ENCODE measurements around the gene PIANP. TPM values are rescaled to one million over a fixed set of nuclear protein-coding genes. Genes with fewer than 3 reads are reported as not detected.
"Not testable (repeated sequence)": the region's sequence is repeated elsewhere in the genome, so short reads cannot be mapped to it uniquely, and the experiment has no call there.

Gene PIANP
- total RNA-seq, 1 donor from 2014 or later: 0.18 TPM

DNA sequence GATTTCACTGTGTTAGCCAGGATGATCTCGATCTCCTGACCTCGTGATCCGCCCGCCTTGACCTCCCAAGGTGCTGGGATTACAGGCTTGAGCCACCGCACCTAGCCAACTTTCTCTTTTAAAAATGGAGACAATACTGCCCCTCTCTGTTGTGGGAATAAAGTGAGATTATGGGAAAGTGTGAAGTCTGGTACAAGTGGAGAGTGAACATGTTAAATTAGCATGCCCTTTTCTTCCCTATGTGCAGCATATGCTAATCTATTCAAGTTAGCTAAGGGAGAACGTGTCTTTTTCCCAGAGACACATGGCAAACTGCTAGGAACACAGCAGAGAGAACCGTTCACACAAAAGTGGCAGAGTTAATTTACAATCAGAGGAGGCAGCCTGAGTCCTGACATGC, 24.7 kb upstream of the PIANP start:
- peaks cover 11% of the 10 kb centered on the region for H3K4me1 ChIP-seq
- no peaks in the 10 kb centered on the region for H3K9me3 ChIP-seq
- H3K36me3 ChIP-seq: peaks cover 35% of the 10 kb centered on the region
- TF ChIP-seq, protein P1, sequence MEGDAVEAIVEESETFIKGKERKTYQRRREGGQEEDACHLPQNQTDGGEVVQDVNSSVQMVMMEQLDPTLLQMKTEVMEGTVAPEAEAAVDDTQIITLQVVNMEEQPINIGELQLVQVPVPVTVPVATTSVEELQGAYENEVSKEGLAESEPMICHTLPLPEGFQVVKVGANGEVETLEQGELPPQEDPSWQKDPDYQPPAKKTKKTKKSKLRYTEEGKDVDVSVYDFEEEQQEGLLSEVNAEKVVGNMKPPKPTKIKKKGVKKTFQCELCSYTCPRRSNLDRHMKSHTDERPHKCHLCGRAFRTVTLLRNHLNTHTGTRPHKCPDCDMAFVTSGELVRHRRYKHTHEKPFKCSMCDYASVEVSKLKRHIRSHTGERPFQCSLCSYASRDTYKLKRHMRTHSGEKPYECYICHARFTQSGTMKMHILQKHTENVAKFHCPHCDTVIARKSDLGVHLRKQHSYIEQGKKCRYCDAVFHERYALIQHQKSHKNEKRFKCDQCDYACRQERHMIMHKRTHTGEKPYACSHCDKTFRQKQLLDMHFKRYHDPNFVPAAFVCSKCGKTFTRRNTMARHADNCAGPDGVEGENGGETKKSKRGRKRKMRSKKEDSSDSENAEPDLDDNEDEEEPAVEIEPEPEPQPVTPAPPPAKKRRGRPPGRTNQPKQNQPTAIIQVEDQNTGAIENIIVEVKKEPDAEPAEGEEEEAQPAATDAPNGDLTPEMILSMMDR (IDR thresholded peaks at IDR 0.05): no peak
- no peak overlapping the region for H3K27ac ChIP-seq
- DNase-seq: no peak
- no peaks in the 10 kb centered on the region for H3K27me3 ChIP-seq (ENCODE audit: low read depth)
- no peak for ATAC-seq
- intact Hi-C loops (cut with DNase I): no loop called here
- no peak overlapping the region for H3K4me3 ChIP-seq

DNA sequence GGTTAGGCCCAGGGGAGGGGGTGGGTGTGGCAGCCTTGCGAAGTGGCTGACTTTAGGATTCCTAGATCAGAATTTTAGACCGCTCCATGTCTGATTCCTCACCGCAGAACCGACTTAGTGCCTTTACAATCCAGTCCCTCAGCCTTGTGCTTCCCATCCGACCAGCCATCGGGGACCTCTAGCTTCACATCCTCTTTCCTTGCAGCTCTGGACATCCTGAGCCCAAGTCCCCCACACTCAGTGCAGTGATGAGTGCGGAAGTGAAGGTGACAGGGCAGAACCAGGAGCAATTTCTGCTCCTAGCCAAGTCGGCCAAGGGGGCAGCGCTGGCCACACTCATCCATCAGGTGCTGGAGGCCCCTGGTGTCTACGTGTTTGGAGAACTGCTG, 23.8 kb upstream of the PIANP start:
- Histone ChIP-seq H3K27ac (peak overlapping the region; percentile 91), H3K4me1 (peaks cover 11% of the 10 kb centered on the region), H3K27me3 (ENCODE audit: low read depth) (no peaks in the 10 kb centered on the region), H3K9me3 (no peaks in the 10 kb centered on the region), H3K36me3 (peaks cover 25% of the 10 kb centered on the region), H3K4me3 (peak overlapping the region; percentile 70)
- TF ChIP-seq, protein P1 (IDR thresholded peaks at IDR 0.05): no peak
- DNase-seq (peak; percentile 53), ATAC-seq (peak; percentile 32 to 37)
- intact Hi-C loops (cut with DNase I): no loop called here

DNA sequence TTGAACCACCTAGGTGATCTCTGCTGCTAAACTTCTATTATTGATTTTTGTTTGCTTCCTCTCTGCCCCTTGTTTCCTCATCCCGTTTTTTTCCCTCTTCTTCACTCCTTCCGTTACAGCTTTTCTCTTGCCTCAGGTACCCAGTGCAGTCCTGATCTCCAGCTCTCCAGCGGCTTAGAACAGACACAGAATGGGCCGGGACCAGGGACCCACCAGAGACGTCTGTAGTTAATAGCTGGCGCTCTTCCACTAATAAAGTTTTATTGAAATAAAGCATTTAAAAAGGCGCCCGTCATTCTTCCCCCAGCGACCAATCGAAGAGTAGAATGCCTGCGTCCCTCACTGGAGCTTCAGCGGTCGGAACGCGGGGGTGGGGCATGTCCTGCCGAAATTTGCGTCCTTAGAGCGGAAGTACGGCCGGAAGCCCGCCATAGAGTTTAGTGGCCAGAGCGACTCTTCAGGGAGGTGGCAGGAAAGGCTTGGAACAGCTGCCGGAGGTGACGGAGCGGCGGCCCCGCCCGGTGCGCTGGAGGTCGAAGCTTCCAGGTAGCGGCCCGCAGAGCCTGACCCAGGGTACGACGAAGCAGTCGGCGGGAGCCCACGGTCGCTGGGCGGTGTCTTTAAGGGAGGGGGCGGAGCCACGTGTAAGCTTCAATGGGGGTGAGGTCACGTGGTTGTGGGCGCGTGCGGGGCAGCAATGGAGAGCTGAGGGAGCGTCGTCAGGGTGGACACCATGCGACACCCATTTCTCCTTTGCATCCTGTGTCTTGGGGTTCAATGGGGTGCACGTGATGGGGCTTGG, 23.2 kb upstream of the PIANP start, which contains the start of gene COPS7A:
COPS7A (plus strand) TSS at position 440 of the 802 bp plus-strand sequence. CDS start 611 bp downstream, outside the sequence.
- intact Hi-C loops (cut with DNase I): no loop called here

DNA sequence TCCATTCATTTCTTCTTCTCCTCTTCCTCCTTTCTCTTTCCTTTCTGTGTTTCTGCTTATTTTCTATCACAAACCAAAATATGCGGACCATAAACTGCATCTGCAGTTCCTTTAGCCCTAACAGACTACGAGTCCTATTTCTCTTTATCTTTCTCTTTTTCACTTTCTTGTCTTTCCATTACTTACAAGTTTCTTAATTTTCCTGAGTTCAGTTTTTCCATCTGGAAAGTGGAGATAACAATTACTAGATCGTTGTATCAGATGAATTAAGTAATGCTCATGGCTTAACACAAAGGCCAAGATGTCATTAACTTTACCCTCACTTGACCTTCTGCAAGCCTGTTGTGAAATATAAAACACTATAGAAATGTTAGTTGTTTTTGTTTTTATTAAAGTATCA, 22.2 kb upstream of the PIANP start:
- intact Hi-C loops (cut with DNase I): no loop called here
- H3K4me1 ChIP-seq: peaks cover 11% of the 10 kb centered on the region
- no peak for ATAC-seq
- no peak for DNase-seq
- no peaks in the 10 kb centered on the region for H3K9me3 ChIP-seq
- TF ChIP-seq, protein P1 (IDR thresholded peaks at IDR 0.05): no peak
- no peak overlapping the region for H3K4me3 ChIP-seq
- no peak overlapping the region for H3K27ac ChIP-seq
- H3K36me3 ChIP-seq: peaks cover 10% of the 10 kb centered on the region
- H3K27me3 ChIP-seq (ENCODE audit: low read depth): no peaks in the 10 kb centered on the region

More for the DNA sequence above, 23.2 kb upstream of the PIANP start, which contains the start of gene COPS7A:
- DNase-seq (peak; percentile 99), ATAC-seq (peak; percentile 99)
- peak within 1 kb of the TSS; percentile 70 for H3K4me3 ChIP-seq
- H3K4me1 ChIP-seq: peaks cover 11% of the 10 kb centered on the region
- no peaks in the 10 kb centered on the region for H3K27me3 ChIP-seq (ENCODE audit: low read depth)
- peaks cover 19% of the 10 kb centered on the region for H3K36me3 ChIP-seq
- H3K9me3 ChIP-seq: no peaks in the 10 kb centered on the region
- TF ChIP-seq, protein P1 (IDR thresholded peaks at IDR 0.05): no peak
- peak within 1 kb of the TSS; percentile 91 for H3K27ac ChIP-seq

DNA sequence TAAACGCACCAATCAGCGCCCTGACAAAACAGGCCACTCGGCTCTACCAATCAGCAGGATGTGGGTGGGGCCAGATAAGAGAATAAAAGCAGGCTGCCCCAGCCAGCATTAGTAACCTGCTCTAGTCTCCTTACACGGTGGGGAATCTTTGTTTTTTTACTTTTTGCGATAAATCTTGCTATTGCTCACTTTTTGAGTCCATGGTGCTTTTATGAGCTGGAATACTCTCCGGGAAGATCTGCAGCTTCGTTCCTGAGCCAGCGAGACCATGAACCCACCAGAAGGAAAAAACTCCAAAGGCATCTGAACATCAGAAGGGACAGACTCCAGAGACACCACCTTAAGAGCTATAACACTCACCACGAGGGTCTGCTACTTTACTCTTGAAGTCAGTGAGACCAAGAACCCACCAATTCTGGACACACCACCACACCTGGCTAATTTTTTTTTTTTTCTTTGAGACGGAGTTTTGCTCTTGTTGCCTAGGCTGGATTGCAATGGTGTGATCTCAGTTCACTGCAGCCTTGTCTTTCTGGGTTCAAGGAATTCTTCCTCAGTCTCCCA, 16.3 kb upstream of the PIANP start:
- ATAC-seq: no peak
- no peak for DNase-seq
- TF ChIP-seq, protein P1 (IDR thresholded peaks at IDR 0.05): no peak

DNA sequence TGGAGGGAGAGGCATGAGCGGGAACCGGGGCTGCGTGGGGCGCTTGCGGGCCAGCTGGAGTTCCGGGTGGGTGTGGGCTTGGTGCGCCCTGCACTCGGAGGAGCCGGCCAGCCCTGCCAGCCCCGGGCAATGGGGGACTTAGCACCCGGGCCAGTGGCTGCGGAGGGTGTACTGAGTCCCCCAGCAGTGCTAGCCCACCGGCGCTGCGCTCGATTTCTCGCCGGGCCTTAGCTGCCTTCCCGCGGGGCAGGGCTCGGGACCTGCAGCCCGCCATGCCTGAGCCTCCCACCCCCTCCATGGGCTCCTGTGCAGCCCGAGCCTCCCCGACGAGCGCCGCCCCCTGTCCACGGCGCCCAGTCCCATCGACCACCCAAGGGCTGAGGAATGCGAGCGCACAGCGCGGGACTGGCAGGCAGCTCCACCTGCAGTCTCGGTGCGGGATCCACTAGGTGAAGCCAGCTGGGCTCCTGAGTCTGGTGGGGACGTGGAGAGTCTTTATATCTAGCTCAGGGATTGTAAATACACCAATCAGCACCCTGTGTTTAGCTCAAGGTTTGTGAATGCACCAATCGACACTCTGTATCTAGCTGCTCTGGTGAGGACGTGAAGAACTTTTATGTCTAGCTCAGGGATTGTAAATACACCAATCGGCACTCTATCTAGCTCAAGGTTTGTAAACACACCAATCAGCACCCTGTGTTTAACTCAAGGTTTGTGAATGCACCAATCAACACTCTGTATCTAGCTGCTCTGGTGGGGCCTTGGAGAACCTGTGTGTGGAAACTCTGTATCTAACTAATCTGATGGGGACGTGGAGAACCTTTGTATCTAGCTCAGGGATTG, 15.6 kb upstream of the PIANP start:
- H3K4me3 ChIP-seq; intact Hi-C loops (cut with DNase I); H3K9me3 ChIP-seq; DNase-seq; H3K36me3 ChIP-seq; H3K27ac ChIP-seq; H3K27me3 ChIP-seq (ENCODE audit: low read depth); H3K4me1 ChIP-seq; ATAC-seq: not testable (repeated sequence)

More for the DNA sequence above, 16.3 kb upstream of the PIANP start:
- intact Hi-C loops (cut with DNase I): no loop called here
- Histone ChIP-seq H3K4me3 (no peak overlapping the region), H3K9me3 (no peaks in the 10 kb centered on the region), H3K27ac (no peak overlapping the region), H3K27me3 (ENCODE audit: low read depth) (peaks cover 3% of the 10 kb centered on the region), H3K4me1 (no peaks in the 10 kb centered on the region), H3K36me3 (no peaks in the 10 kb centered on the region)

Measured in lower lobe of right lung (tissue), 2 donors.